Skeletal muscle satellite cell (primary cell): ENCODE data around the gene PPP1R8. TPM values are rescaled to one million over a fixed set of nuclear protein-coding genes. Genes with fewer than 3 reads are reported as not detected.
A peak's percentile ranks its signal among the peaks of the same experiment; 100 is the strongest.

Source experiments
- H3K27me3 ChIP-seq: 2 replicates; pipeline ENCODE4 v1.7.0; 2013; ENCODE audit warnings: low read length; ENCODE audit not compliant: control insufficient read depth, insufficient read depth
- H3K36me3 ChIP-seq: 2 replicates; pipeline ENCODE4 v1.7.0; 2013; ENCODE audit warnings: mild to moderate bottlenecking, control low read depth, low read length; ENCODE audit not compliant: insufficient read depth
- H3K4me1 ChIP-seq: 2 replicates; pipeline ENCODE4 v1.7.0; 2013; ENCODE audit warnings: low read length; ENCODE audit not compliant: control insufficient read depth, insufficient read depth
- H3K4me2 ChIP-seq: 2 replicates; pipeline ENCODE4 v1.7.0; 2013; ENCODE audit warnings: mild to moderate bottlenecking, low read length
- H3K4me3 ChIP-seq: 2 replicates; pipeline ENCODE4 v1.7.0; 2013; ENCODE audit warnings: low read length
- H3K9ac ChIP-seq: 2 replicates; pipeline ENCODE4 v1.7.0; 2013; ENCODE audit warnings: mild to moderate bottlenecking, low read depth, low read length, moderate library complexity
- H3K9me3 ChIP-seq: replicated peaks from 2 replicates; pipeline ENCODE4 v1.7.0; 2013; ENCODE audit warnings: mild to moderate bottlenecking, control low read depth, low read length
- small RNA-seq: library from RNA; depleted of rRNA; stranded (forward); fragments of <200 nt; gene quantifications from one replicate; pipeline ENCODE3, GENCODE V24; 2012

PPP1R8 gene

GRCh38 chr1:27886744-27887143 is 56.2 kb downstream of the PPP1R8 start:
- no peak overlapping the region for H3K4me3 ChIP-seq
- H3K36me3 ChIP-seq, result peaks cover 43% of the 10 kb centered on the region
- H3K9me3 ChIP-seq, result no peaks in the 10 kb centered on the region
- no peaks in the 10 kb centered on the region for H3K27me3 ChIP-seq
- H3K4me2 ChIP-seq, result no peak overlapping the region
- no peaks in the 10 kb centered on the region for H3K4me1 ChIP-seq
- no peak overlapping the region for H3K9ac ChIP-seq

- Histone ChIP-seq H3K4me1 (no peaks in the 10 kb centered on the region), H3K4me3 (no peak overlapping the region)
Observed at GRCh38 chr1:27887215-27888021, 56.8 kb downstream of the PPP1R8 start.

GRCh38 chr1:27889506-27889905 is 58.9 kb downstream of the PPP1R8 start:
- H3K4me1 ChIP-seq, result no peaks in the 10 kb centered on the region
- H3K36me3 ChIP-seq, result peaks cover 52% of the 10 kb centered on the region
- no peak overlapping the region for H3K4me2 ChIP-seq
- no peaks in the 10 kb centered on the region for H3K27me3 ChIP-seq
- H3K9me3 ChIP-seq, result no peaks in the 10 kb centered on the region
- H3K9ac ChIP-seq, result no peak overlapping the region
- no peak overlapping the region for H3K4me3 ChIP-seq

More at GRCh38 chr1:27887215-27888021, 56.8 kb downstream of the PPP1R8 start:
- Histone ChIP-seq H3K4me2 (no peak overlapping the region), H3K9me3 (no peaks in the 10 kb centered on the region), H3K9ac (no peak overlapping the region), H3K27me3 (no peaks in the 10 kb centered on the region), H3K36me3 (peaks cover 45% of the 10 kb centered on the region)

GRCh38 chr1:27891196-27891889 is 60.8 kb downstream of the PPP1R8 start:
- Histone ChIP-seq H3K4me2 (no peak overlapping the region), H3K9me3 (no peaks in the 10 kb centered on the region), H3K36me3 (peaks cover 52% of the 10 kb centered on the region), H3K4me3 (no peak overlapping the region), H3K4me1 (no peaks in the 10 kb centered on the region), H3K27me3 (no peaks in the 10 kb centered on the region), H3K9ac (no peak overlapping the region)

DNA sequence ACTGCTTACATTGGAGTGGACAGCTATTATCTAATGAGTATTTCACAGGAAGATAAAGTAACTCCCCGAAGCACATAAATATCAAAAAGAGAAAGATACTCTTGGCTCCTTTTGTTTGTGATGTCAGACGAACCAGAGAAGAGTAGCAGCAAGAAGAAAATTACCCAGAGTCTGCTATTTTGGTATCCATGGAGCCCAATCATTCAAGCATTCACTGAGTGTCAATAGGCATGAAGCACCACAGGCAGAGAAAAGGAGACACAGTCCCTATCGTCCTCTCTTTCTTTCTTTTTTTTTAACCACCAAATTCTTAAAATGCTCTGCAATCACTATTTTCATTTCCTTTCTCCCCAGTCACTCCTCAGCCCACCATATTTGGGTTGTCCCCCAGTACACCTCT is 63.9 kb downstream of the PPP1R8 start:
- Histone ChIP-seq H3K9me3 (no peaks in the 10 kb centered on the region), H3K4me1 (no peaks in the 10 kb centered on the region), H3K9ac (no peak overlapping the region), H3K4me3 (no peak overlapping the region), H3K27me3 (no peaks in the 10 kb centered on the region), H3K4me2 (no peak overlapping the region), H3K36me3 (peaks cover 54% of the 10 kb centered on the region)

Small RNAs within 50 kb of the gene (small RNA-seq; reads per million reads assigned to genes)
- gene RNU6-1245P, result not detected
- 2,434 reads per million, percentile 99 among the genes with 10 or more reads in this experiment for gene SCARNA1
